Skeletal muscle satellite cell (primary cell): ENCODE data around the gene C20orf202.
"Not testable (repeated sequence)": the region's sequence is repeated elsewhere in the genome, so short reads cannot be mapped to it uniquely, and the experiment has no call there.

Experiments
- H3K27me3 ChIP-seq: 2 replicates; pipeline ENCODE4 v1.7.0; 2013; ENCODE audit warnings: low read length; ENCODE audit not compliant: control insufficient read depth, insufficient read depth
- H3K36me3 ChIP-seq: 2 replicates; pipeline ENCODE4 v1.7.0; 2013; ENCODE audit warnings: mild to moderate bottlenecking, control low read depth, low read length; ENCODE audit not compliant: insufficient read depth
- H3K4me1 ChIP-seq: 2 replicates; pipeline ENCODE4 v1.7.0; 2013; ENCODE audit warnings: low read length; ENCODE audit not compliant: control insufficient read depth, insufficient read depth
- H3K4me2 ChIP-seq: 2 replicates; pipeline ENCODE4 v1.7.0; 2013; ENCODE audit warnings: mild to moderate bottlenecking, low read length
- H3K4me3 ChIP-seq: 2 replicates; pipeline ENCODE4 v1.7.0; 2013; ENCODE audit warnings: low read length
- H3K9ac ChIP-seq: 2 replicates; pipeline ENCODE4 v1.7.0; 2013; ENCODE audit warnings: mild to moderate bottlenecking, low read depth, low read length, moderate library complexity
- H3K9me3 ChIP-seq: replicated peaks from 2 replicates; pipeline ENCODE4 v1.7.0; 2013; ENCODE audit warnings: mild to moderate bottlenecking, control low read depth, low read length

The C20orf202 gene

GRCh38 chr20:1229541-1229940 is 26.3 kb downstream of the C20orf202 start:
- H3K9ac ChIP-seq = no peak overlapping the region
- peaks cover 8% of the 10 kb centered on the region for H3K4me1 ChIP-seq
- H3K4me2 ChIP-seq = no peak overlapping the region
- no peaks in the 10 kb centered on the region for H3K9me3 ChIP-seq
- peaks cover 52% of the 10 kb centered on the region for H3K27me3 ChIP-seq
- H3K4me3 ChIP-seq = no peak overlapping the region
- H3K36me3 ChIP-seq = no peaks in the 10 kb centered on the region

GRCh38 chr20:1232286-1233111 is 29.2 kb downstream of the C20orf202 start:
- no peaks in the 10 kb centered on the region for H3K4me1 ChIP-seq
- no peaks in the 10 kb centered on the region for H3K9me3 ChIP-seq
- H3K9ac ChIP-seq = no peak overlapping the region
- H3K27me3 ChIP-seq = peaks cover 52% of the 10 kb centered on the region
- no peak overlapping the region for H3K4me3 ChIP-seq
- no peaks in the 10 kb centered on the region for H3K36me3 ChIP-seq
- H3K4me2 ChIP-seq = no peak overlapping the region

- Histone ChIP-seq H3K4me3 (no peak overlapping the region), H3K4me1 (peaks cover 5% of the 10 kb centered on the region), H3K9ac (no peak overlapping the region), H3K9me3 (no peaks in the 10 kb centered on the region), H3K27me3 (peaks cover 2% of the 10 kb centered on the region), H3K4me2 (no peak overlapping the region), H3K36me3 (no peaks in the 10 kb centered on the region)
Observed at GRCh38 chr20:1240549-1240948, 37.3 kb downstream of the C20orf202 start.

GRCh38 chr20:1241456-1241855 is 38.2 kb downstream of the C20orf202 start:
- Histone ChIP-seq H3K4me3 (no peak overlapping the region), H3K9ac (no peak overlapping the region), H3K4me1 (peaks cover 5% of the 10 kb centered on the region), H3K4me2 (no peak overlapping the region), H3K36me3 (no peaks in the 10 kb centered on the region), H3K9me3 (no peaks in the 10 kb centered on the region), H3K27me3 (peaks cover 7% of the 10 kb centered on the region)

GRCh38 chr20:1242099-1242498 is 38.8 kb downstream of the C20orf202 start:
- Histone ChIP-seq H3K9me3 (no peaks in the 10 kb centered on the region), H3K36me3 (no peaks in the 10 kb centered on the region), H3K4me3 (no peak overlapping the region), H3K9ac (no peak overlapping the region), H3K4me1 (peaks cover 5% of the 10 kb centered on the region), H3K27me3 (peaks cover 7% of the 10 kb centered on the region), H3K4me2 (no peak overlapping the region)

- H3K36me3 ChIP-seq = no peaks in the 10 kb centered on the region
- no peaks in the 10 kb centered on the region for H3K9me3 ChIP-seq
- H3K9ac ChIP-seq = no peak overlapping the region
- H3K4me2 ChIP-seq = no peak overlapping the region
- peaks cover 5% of the 10 kb centered on the region for H3K4me1 ChIP-seq
- H3K4me3 ChIP-seq = no peak overlapping the region
- H3K27me3 ChIP-seq = peaks cover 7% of the 10 kb centered on the region
Observed at GRCh38 chr20:1242530-1242929, 39.3 kb downstream of the C20orf202 start.

- Histone ChIP-seq H3K27me3 (peaks cover 7% of the 10 kb centered on the region), H3K4me2 (no peak overlapping the region), H3K9ac (no peak overlapping the region), H3K4me3 (no peak overlapping the region), H3K4me1 (peaks cover 5% of the 10 kb centered on the region), H3K36me3 (no peaks in the 10 kb centered on the region), H3K9me3 (no peaks in the 10 kb centered on the region)
Observed at GRCh38 chr20:1245578-1245977, 42.3 kb downstream of the C20orf202 start.

- Histone ChIP-seq H3K9me3 (no peaks in the 10 kb centered on the region), H3K36me3 (no peaks in the 10 kb centered on the region), H3K4me2 (no peak overlapping the region), H3K27me3 (peaks cover 16% of the 10 kb centered on the region), H3K9ac (no peak overlapping the region), H3K4me1 (no peaks in the 10 kb centered on the region), H3K4me3 (no peak overlapping the region)
Observed at GRCh38 chr20:1247689-1248088, 44.4 kb downstream of the C20orf202 start.

- H3K27me3 ChIP-seq = peaks cover 35% of the 10 kb centered on the region
- H3K4me1 ChIP-seq, H3K9ac ChIP-seq, H3K4me3 ChIP-seq, H3K4me2 ChIP-seq, H3K9me3 ChIP-seq, H3K36me3 ChIP-seq: not testable (repeated sequence)
Observed at GRCh38 chr20:1250282-1250681, 47.0 kb downstream of the C20orf202 start.

GRCh38 chr20:1252416-1252815 is 49.2 kb downstream of the C20orf202 start:
- peaks cover 36% of the 10 kb centered on the region for H3K27me3 ChIP-seq
- H3K4me1 ChIP-seq = no peaks in the 10 kb centered on the region
- H3K9ac ChIP-seq = no peak overlapping the region
- no peaks in the 10 kb centered on the region for H3K9me3 ChIP-seq
- H3K36me3 ChIP-seq = no peaks in the 10 kb centered on the region
- H3K4me3 ChIP-seq = no peak overlapping the region
- no peak overlapping the region for H3K4me2 ChIP-seq

GRCh38 chr20:1254254-1254653 is 51.0 kb downstream of the C20orf202 start:
- Histone ChIP-seq H3K4me3 (no peak overlapping the region), H3K4me1 (no peaks in the 10 kb centered on the region), H3K4me2 (no peak overlapping the region), H3K27me3 (peaks cover 44% of the 10 kb centered on the region), H3K9ac (no peak overlapping the region), H3K9me3 (no peaks in the 10 kb centered on the region), H3K36me3 (no peaks in the 10 kb centered on the region)

GRCh38 chr20:1255675-1256074 is 52.4 kb downstream of the C20orf202 start:
- Histone ChIP-seq H3K4me2 (no peak overlapping the region), H3K9ac (no peak overlapping the region), H3K27me3 (peaks cover 49% of the 10 kb centered on the region), H3K4me1 (no peaks in the 10 kb centered on the region), H3K36me3 (no peaks in the 10 kb centered on the region), H3K9me3 (no peaks in the 10 kb centered on the region), H3K4me3 (no peak overlapping the region)
